Measurements from ENCODE around the gene CCDC106.

GRCh38 chr19:55679343-55680257, 31.6 kb downstream of the CCDC106 start:
- TF ChIP-seq EZH2phosphoT487 (IDR thresholded peaks at IDR 0.05; ENCODE audit: insufficient read depth, low read depth) (no peak), EZH2 (IDR thresholded peaks at IDR 0.05; ENCODE audit: insufficient read depth, poor library complexity, severe bottlenecking) (no peak)

All from GM23248 (cell line).